Measurements from ENCODE around the gene EHMT2. TPM values are rescaled to one million over a fixed set of nuclear protein-coding genes. Genes with fewer than 3 reads are reported as not detected.

EHMT2 gene
- total RNA-seq, 1 experiment from 2014 or later: 137 TPM

GRCh38 chr6:31834367-31835250 lies 62.9 kb downstream of the EHMT2 start (continued):
- TF ChIP-seq ZNF512 (CRISPR knock-in tag; IDR thresholded peaks at IDR 0.05; ENCODE audit: borderline replicate concordance) (no peak), PRDM15 (CRISPR knock-in tag; IDR thresholded peaks at IDR 0.05) (no peak), ZNF138 (CRISPR knock-in tag; conservative IDR thresholded peaks at IDR 0.05) (no peak), RELA (CRISPR knock-in tag; IDR thresholded peaks at IDR 0.05; ENCODE audit: borderline replicate concordance) (no peak), STAT6 (CRISPR knock-in tag; conservative IDR thresholded peaks at IDR 0.05; ENCODE audit: low read depth) (no peak), FOXJ3 (CRISPR knock-in tag; IDR thresholded peaks at IDR 0.05; ENCODE audit: borderline replicate concordance) (no peak), SMAD3 (CRISPR knock-in tag; IDR thresholded peaks at IDR 0.05; ENCODE audit: borderline replicate concordance) (no peak), ETV6 (CRISPR knock-in tag; IDR thresholded peaks at IDR 0.05) (0 out of 2 replicates have a peak, but pooled peaks have one; percentile 8), TEAD4 (CRISPR knock-in tag; IDR thresholded peaks at IDR 0.05) (0 out of 2 replicates have a peak, but pooled peaks have one; percentile 51), HMGA2 (CRISPR knock-in tag; IDR thresholded peaks at IDR 0.05) (no peak), ELF4 (CRISPR knock-in tag; IDR thresholded peaks at IDR 0.05; ENCODE audit: low read depth) (no peak), ZNF263 (CRISPR knock-in tag; IDR thresholded peaks at IDR 0.05; ENCODE audit: low read depth) (no peak), CREB1 (CRISPR knock-in tag; IDR thresholded peaks at IDR 0.05) (no peak), USF2 (CRISPR knock-in tag; IDR thresholded peaks at IDR 0.05) (no peak), ARID4B (CRISPR knock-in tag; IDR thresholded peaks at IDR 0.05; ENCODE audit: borderline replicate concordance) (peak; percentile 81), CDX4 (CRISPR knock-in tag; IDR thresholded peaks at IDR 0.05; ENCODE audit: borderline replicate concordance) (no peak), ZBTB43 (CRISPR knock-in tag; IDR thresholded peaks at IDR 0.05) (0 out of 2 replicates have a peak, but pooled peaks have one; percentile 51), CTCF (IDR thresholded peaks at IDR 0.05) (no peak)

All from WTC11 (cell line).